ENCODE results near the gene GIT1.
A peak's percentile ranks its signal among the peaks of the same experiment; 100 is the strongest.

The GIT1 gene

GRCh38 chr17:29615492-29616299, 26.2 kb upstream of the GIT1 start:
- DNase-seq = peak; percentile 78 to 98

GRCh38 chr17:29615048-29615385, 25.6 kb upstream of the GIT1 start:
- no peak for DNase-seq

- DNase-seq = no peak
Observed at GRCh38 chr17:29614349-29615047, 25.1 kb upstream of the GIT1 start.

GRCh38 chr17:29613856-29614255, 24.4 kb upstream of the GIT1 start:
- no peak for DNase-seq

GRCh38 chr17:29613352-29613837, 23.9 kb upstream of the GIT1 start:
- no peak for DNase-seq

GRCh38 chr17:29612404-29613280, 23.2 kb upstream of the GIT1 start:
- DNase-seq = no peak

GRCh38 chr17:29612094-29612403, 22.6 kb upstream of the GIT1 start:
- DNase-seq = no peak

- no peak for DNase-seq
Observed at GRCh38 chr17:29611351-29612093, 22.1 kb upstream of the GIT1 start.

GRCh38 chr17:29610395-29610794, 20.9 kb upstream of the GIT1 start:
- no peak for DNase-seq

- no peak for DNase-seq
Observed at GRCh38 chr17:29608986-29609385, 19.5 kb upstream of the GIT1 start.

- no peak for DNase-seq
Observed at GRCh38 chr17:29607557-29608195, 18.2 kb upstream of the GIT1 start.

GRCh38 chr17:29603109-29603674, 13.7 kb upstream of the GIT1 start:
- no peak for DNase-seq

- DNase-seq = peak; percentile 57 to 73
Observed at GRCh38 chr17:29597361-29598172, 8.1 kb upstream of the GIT1 start.

GRCh38 chr17:29596811-29597210, 7.4 kb upstream of the GIT1 start:
- no peak for DNase-seq

- DNase-seq = no peak
Observed at GRCh38 chr17:29595943-29596774, 6.7 kb upstream of the GIT1 start.

GRCh38 chr17:29595107-29595942, 5.9 kb upstream of the GIT1 start:
- DNase-seq = no peak

- no peak for DNase-seq
Observed at GRCh38 chr17:29594519-29595090, 5.2 kb upstream of the GIT1 start.

All from NCI-H526 (cell line).